Body of pancreas (tissue), 4 donors: Measurements from ENCODE around the gene BARHL1.

ENCODE experiments used
- CTCF ChIP-seq, 7 experiments: fragments of 450-650 bp in 4 of 7; fragments of 200-600 bp in 3 of 7; sonication (generic) in 3 of 7; IDR thresholded peaks; one replicate each; pipeline ENCODE4 v1.5.1; 2016 to 2019; ENCODE audit warnings: antibody characterized with exemption in 7 of 7
- POLR2A ChIP-seq, 3 donors: fragments of 450-650 bp; IDR thresholded peaks; one replicate each; pipeline ENCODE4 v1.6.1; 2016; ENCODE audit warnings: antibody characterized with exemption in 3 of 3, mild to moderate bottlenecking in 2 of 3

- TF ChIP-seq POLR2A (IDR thresholded peaks at IDR 0.05) (no peak), CTCF (IDR thresholded peaks at IDR 0.05) (no peak)
These were observed 10.4 kb upstream of the BARHL1 start for GRCh38 chr9:132571806-132572600.
